HG03558 (cell line): ENCODE results near the gene MEGF6.

ENCODE experiments used
- ATAC-seq: cut with Tn5 transposase; IDR thresholded peaks from one replicate; pipeline ENCODE4 v1.9.1; 2021; ENCODE audit warnings: moderate number of reproducible peaks; ENCODE audit not compliant: unreplicated experiment; ENCODE audit errors: extremely low read depth

The MEGF6 gene

DNA sequence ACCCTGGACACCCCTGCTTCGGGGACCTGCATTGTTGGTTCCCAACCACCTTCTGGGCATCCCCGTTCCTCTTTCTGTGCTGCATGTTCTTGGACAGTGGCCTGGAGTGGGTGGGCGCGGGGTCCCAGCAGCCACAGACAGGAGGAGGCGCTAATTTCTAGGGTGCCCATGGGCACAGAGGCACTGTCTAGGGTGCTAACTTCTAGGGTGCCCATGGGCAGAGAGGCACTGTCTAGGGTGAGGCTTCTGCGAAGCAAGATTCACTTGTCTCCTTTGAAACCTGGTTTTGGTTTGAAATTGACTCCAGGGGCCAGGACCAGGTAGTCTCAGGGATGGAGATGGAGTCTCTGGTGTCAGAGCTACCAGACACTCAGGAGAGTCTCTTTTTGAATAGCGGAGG, 815 bp upstream of the MEGF6 start:
- ATAC-seq, result no peak

DNA sequence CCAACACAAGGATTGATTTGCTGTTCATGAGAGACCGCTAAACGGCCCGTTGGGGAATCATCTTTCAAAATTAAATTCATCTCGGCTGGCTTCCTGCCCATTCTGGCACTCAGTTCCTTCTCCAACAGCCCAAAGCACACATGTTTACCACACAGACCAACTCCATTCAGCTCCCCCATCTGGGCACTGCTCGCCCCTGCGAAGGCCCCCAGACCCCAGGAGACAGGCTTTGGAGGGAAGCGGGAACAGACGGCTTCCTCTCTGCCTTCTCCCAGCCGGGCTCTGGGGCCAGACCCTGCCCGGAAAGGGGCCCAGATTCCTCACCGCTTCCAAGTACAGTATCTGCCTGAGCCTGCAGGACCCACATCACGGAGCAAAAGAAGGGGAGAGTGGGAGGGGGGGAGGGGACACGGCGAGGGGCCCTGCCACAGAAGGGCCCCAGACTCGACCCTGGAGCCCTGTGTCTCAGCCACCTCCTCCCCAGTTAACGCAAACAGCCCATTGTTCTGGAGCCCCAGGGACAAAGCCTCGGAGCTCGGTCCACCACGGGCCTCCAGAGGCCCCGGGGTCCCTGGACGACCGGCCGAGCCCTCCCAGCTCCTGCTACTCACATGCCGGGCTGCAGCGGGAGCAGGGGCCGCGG, 660 bp downstream of the MEGF6 start:
- ATAC-seq, result no peak

DNA sequence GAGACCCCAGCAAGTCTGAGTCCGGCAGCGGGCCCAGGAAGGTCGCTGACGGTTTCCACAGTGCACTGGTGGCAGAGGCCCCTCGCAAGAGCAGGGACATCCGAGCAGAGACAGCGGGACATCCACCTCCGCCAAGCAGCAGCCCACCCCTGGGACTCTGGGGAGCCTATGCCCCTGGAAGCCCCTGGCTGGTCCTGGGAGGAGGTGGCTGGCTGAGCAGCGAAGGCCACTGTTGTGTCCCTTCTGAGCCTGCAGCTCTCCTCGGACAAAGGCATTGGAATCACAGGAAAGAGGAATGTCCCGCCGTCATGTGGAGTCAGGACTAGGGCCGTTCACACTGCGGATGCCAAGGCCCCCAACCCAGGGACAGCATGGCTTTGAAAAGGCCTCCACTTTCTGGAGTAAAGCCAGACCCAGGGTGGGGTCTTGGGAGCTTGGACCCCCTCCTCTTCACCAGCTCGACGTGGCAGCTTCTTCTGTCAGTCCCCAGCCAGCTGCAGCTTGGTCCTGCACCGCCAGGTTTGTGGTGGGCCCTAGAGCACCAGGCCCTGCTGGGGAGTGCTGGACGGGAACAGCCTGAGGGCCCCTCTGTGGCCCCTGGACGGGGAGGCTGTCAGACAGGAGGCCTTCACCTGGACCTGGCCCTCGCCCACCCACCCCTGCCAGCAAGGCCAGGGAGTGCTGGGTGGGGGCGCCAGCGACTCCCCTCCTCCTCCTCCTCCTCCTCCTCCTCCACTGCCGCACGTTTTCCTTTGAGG, 1.4 kb downstream of the MEGF6 start:
- ATAC-seq, result no peak

DNA sequence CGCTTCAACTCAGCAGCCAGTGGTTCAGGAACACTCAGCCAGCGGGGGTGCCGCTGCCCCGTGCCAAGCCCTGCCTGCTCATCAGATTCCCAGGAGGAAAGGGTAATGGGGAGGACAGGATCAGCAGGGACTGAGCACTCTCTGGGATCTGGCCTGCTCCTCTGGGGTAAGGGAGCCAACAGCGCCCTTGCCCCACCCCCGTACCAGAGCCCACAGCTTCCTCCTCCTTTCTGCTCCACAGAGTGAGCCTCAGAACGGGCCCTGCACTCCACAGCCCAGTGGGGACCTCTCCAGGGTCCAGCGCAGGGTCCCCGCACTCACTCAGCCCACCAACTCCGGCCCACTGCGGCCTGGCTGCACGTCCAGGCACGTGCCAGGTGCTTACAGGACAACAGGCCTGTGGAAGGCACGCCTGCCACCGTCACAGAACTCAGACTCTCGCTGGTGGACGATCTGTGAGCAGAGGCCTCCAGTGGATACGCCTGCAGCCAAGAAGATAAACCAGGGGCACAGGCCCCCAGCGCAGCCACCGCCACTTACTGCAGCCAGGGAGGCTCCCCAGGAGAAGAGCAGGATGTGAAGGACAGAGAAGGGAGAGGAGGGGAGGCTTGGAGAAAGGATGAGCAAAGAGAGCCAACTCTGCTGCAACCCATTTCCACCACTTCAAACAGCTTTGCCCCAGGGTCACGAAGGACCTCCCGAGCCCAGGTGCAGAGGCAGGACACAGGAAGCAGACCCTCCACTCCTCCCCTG, 2.1 kb downstream of the MEGF6 start:
- no peak for ATAC-seq

DNA sequence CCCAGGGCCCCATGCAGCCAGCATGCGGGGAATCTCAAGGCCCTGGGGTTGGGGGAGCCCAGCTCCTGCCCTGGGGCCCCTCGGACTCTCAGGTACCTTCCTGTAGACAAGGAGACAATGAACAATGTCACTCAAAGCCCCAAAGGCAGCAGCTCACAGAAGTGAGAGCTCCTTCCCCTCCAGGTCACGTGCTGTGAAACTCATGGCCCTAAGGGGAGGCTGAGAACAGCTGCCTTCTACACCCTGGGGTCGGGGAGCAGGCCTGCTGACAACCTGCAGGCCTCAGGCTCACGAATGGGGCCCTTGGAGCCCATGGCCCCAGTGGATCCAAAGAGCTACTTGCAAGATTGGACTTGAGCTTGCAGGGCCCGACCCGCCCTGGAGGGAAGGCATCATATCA, 3.2 kb downstream of the MEGF6 start:
- ATAC-seq, result no peak

DNA sequence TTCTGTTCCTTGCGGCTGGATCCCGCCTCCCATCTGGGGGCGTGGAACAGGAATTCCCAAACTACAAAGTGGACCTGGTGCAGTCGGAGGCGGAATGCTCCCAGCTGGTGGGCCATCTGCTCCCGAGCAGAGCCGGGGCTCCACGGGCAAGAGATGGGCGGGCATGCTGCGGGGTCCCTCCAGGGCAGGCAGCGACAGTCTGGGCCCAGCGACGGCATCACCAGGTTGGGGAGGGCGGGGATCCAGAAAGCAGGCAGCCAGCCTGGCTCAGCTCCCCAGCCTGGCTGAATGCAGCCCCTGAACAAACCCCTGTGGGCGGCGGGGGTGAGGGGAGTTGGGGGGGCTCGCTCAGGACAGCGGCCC, 3.6 kb downstream of the MEGF6 start:
- ATAC-seq, result no peak

DNA sequence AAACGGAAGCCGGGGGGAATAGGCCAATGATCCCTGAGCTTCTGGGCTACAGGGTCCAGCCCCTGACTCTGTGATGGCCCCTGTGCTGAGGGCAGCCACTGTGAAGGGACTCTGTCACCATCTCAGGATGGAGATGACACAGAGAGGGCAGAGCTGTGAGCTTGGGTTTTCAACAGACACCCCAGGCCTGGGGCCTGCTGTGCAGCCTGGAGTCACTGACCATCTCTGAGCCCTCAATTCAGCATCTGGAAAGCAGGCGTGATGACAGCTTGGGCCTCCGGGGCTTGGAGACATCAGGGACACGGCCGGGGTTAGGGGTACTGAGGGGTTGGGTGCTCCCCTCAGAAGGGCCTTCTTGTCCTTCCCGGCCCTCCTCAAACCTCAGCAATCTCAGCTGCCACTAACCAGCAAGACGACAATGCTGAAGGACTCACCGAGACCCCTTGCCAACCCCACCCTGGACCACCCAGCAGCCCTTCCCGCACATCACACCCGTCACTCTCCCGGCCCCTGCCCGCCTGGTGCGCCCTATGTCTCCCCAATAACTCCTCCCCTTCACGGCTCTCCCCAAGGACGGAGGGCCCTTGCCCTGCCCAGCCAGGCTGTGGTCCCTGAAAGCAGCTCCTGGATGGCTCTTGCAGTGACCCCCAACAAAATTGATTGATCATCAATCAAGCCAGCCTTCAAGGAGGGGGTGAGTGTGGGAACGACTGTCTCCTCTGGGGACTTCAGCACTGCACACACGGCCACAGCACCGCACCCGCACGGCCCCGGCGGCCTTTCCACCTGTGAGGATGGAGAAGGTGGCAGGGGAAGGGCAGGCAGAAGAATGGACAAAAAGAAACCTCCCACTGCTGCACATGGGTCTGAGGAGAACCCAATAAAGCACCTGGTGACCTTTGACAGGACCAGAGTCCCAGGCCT, 4.3 kb downstream of the MEGF6 start:
- no peak for ATAC-seq

DNA sequence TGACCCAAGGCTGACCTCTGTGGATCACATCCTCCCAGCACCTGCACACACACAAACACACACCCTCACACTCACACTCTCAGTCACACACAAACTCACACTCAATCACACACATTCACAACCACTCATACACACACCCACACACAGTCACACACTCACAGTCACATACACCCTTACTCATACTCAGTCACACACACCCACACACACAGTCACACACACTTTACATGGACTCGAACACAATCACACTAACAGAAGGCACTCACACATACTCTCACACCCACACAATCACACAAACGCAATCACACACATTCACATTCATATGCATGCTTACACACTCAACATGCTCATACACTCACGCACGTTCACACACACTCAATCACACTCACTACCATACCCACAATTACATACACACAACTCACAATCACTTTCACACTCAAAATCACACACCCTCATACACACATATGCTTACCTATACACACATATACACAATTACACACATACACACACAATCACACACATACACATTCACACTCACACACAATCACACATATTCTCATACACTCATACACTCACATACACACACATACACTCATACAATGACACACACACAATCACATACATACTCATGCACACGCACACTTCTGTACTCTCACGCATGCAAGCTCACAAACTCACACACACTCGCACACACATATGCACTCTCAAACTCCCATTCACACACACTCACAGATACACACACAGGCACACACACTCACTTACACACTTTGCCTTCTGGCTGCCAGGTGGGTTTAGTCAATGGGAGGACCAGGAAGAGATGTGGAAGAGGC, 6.1 kb downstream of the MEGF6 start:
- no peak for ATAC-seq

DNA sequence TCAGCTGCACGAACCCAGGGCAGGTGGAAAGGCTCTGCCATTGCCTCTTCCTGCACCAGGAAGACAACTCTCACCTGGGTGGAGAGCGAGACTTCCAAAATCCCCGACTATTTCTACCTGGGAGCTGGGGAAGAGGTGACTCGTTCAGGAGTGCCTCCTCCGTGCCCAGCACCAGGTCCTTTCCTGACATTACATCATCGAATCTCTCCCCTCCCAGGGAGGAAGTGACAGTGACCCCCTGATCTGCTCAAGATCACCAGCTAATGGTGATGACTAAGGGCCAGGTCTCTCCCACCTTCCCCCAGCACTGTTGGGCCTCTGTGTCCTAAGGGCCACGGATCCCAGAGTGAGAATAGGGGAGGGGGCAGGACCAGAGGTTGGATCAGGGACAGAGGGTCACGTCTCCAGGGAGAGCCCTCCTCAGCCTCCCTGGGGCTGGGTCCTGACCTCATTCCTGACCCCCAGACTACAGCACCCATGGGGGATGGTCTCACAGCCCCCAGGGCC, 6.8 kb downstream of the MEGF6 start:
- no peak for ATAC-seq

DNA sequence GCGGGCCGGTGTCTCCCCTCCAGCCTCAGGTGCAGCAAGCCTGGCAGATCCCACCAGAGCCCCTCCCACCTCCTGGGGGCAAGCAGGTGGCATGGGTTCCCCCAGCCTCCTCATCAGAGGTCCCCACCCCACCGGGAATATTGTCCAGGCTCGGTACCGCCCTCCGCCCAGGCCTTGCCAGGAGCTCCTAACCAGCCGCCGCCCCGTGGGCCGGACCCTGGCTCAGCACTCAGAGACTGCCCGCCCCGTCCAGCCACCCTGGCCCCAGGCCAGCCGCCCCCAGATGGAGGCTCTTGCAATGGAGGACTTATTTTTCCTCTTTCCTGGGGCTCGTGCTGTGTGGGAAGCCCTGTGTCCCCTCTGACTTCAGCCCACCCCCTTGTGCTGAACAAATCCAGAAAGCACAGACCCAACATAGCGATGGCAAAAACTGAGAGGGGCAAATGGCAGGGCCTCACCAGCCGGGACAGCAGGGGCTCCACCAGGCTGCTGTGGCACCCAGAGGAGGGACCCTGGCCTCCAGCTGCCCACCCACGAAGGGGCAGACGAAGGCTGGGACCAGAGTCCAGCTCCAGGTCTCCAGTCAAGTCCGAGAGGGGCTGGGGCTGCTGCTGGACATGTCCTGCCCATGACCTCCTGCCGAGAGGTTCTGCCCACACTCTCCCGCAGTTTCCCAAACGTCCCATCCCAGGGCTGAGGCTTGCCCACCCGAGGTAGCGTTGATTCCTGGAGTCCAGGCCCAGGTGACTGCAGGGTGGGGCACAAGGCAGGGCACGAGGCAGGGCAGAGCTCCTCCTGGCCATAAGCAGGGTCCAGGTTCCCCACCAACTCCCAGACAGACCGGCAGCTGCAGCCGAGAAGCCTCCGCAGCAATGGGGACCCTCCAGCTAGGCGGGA, 7.5 kb downstream of the MEGF6 start:
- ATAC-seq, result no peak

DNA sequence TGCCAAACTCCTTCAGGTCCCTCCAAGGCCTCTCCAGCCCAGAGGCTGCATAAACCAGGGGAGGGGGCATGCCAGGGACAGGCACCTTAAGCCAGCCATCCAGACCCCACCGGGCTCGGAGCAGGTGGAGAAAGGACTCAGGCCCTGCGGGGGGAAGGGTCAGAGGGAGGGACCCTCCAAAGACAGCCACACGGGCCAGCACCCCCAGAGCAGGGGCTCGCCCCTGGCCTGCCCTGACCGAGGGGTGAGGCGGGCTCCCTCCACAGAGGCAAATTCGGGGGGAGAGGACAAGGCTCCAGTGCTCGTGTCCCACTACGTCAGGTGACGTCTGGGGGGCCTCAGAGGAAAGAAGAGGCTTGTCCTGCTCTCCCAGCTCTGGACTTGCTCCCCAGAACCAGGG, 8.2 kb downstream of the MEGF6 start:
- ATAC-seq, result no peak

DNA sequence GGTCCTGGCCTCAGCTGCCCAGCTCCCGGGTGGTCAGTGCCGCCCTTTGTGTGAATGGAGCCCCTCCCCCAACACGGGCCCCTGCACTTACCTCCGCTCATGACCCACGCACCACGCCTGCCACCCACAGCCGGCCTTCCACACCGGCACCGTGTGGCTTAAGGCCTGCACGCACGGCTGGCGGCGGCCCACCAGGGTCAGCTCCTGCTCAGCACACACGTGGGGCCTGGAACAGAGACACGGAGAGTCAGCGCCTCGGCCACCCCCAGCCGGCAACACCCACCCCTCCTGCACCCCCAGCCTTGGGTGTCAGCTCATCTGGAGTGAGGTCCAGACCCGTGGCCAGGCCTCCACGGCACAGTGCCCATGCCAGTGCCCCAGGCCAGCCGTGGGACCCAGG, 8.9 kb downstream of the MEGF6 start:
- no peak for ATAC-seq

DNA sequence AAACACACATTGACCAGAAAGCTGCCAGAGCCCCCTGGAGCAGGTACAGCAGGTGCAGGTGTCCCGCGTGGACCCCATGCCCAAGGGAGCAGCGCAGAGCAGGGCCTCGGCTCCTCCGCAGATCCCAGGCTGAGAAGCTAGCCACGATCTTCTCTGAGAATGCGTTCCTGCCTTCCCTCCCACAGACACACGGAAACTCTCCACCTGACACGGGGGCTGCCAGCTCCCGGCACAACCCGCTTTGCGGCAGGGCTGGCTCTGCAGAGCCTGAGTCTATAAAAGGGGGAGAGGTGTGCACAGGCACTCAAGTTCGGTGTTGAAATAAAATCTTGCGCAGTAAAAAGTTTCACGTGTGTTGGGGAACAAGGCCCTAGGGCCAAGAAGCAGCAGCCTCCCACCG, 9.6 kb downstream of the MEGF6 start:
- no peak for ATAC-seq

DNA sequence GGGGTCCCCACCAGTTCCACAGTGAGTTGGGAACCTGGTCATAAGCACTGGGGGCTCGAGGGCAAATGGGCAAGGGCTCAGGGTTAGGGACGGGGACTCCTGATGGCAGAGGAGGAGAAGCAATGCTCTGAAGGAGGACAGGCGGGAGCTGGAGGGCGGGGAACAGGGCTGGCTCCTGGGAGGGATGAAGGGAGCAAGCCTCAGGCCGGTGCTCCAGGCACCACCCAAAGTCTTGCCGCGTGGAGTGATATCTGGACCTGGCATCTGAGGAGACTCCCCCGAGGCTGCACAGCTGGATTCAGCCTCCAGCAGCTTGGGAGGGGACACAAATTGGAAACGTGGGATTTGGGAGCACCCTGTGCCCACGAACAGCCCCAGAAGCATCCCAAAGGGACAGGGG, 11.0 kb downstream of the MEGF6 start:
- no peak for ATAC-seq

DNA sequence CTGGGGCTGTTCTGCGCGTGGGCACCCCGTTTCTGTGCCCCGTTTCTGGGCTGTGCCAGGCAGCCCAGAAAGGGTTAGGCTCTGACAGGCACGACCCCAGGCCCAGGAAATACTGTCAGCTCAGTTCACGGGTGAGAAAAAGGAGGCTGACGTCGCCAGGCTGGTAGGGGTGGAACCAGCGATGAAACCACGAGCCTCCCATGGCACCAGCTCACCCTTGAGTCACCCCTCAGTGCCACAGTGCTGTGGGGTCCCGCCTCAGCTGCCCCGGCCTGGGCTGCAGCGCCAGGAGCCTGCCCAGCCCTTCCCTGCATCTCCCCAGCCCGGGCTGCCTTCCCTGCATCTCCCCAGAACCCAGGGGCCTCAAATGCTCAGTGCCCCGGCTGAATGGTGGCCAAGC, 11.5 kb downstream of the MEGF6 start:
- ATAC-seq, result no peak

DNA sequence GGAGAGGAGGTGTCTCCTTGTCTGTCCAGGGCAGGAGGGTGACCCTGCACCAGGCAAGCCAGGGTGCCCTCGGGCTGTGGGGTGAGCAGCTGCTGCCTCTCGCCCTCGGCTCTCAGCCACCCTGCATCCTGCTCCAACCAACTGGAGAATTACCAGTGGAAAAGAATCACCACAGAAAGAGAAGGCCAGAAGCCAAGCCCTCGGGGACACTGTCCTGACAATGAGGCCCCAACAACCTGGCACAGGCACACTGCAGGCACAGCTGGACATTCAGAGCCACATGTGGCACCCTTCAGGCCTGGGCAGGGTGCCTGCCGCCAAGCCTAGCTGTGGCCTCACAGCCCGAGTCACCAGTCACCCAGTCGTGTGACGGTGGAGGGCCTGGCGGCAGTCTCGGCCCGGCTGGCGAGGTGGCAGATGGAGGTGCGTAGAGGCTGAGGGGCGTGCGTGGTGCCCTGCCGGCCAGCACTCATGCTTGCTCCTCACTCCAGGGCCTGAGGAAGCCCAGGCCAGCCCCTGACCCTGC, 12.0 kb downstream of the MEGF6 start:
- ATAC-seq, result no peak

DNA sequence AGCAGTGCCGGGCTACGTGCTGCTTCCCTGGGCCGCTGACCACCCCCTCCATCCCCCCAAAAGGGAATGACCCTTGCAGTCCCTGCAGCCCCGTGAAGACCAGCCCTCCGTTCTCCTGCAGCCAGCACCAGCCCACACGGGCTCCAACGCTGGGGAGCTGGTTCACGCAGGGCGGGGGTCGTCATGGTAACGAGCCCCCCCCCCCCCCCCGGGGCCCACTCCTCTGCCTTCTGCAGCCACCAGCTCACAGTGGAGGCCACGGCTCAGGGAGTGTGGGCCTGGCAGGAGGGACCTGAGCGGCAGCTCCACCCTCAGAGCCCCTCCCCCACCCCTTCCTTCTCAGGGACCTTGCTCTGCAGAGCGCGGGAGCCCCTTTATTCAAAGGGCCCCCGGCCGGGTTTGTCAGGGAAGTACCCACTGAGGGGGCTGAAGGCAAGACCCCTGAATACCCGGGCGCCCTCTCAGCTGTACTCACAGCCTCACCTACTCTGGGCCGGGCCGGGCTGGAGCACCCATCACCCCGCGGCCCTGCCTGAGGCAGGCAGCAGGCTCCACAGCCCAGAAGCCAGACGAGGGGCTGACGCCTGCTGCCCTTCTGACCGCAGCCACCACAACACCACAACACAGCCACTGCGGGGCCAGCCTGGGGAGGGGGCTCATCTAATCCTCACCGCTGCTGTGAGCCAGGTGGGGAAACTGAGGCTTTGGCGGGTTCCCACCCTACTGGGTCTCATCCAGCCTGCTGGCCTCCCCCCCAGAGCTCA, 12.6 kb downstream of the MEGF6 start:
- no peak for ATAC-seq
